Measurements from ENCODE around the gene NCKAP1. TPM values are rescaled to one million over a fixed set of nuclear protein-coding genes. Genes with fewer than 3 reads are reported as not detected.

NCKAP1 gene
- total and polyA plus RNA-seq, 2 of the 4 experiments (the other 2 are of a cell fraction), result 91.1 to 160 TPM

DNA sequence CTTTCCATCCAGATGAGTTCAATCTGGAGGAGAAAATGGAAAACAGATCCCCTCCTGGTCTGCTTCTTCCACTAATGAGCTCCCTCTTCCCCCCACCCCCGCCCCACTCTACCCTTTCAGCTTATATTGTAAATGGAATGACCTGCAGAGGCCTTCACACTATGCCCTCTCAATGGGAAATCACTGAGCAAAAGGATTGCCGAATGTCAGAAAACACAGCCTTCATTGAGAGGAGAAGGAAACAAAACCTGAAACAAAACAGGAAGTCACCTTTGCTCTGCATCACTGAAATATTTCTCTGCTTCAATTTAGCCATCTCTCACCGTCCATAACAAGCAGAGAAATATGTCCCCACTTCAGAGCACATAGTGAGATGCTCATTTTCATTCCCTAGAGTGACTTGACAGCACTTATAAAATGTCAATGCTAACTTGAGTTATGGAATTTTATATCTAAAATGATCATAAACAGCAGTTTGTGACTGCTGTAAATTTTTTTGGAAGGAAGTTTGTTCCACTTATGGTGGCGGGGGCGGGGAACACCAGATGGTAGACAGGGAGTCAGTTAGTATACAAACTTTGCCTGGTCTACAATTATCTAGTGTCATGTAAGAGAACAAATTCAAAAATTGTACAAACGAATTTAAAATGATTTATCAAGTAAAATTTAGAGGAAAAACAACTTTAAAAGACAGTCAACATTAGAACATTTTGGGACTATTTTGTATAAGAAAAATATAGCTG, 170.0 kb downstream of the NCKAP1 start:
- WGBS, 2 experiments (ENCODE audit: extremely low coverage in 2 of 2, insufficient read length in 1 of 2), result no CpG with 5 or more reads among the region's 6 CpGs
- H3K9me3 ChIP-seq (ENCODE audit: control insufficient read depth, insufficient read depth, low read length), result no peaks in the 10 kb centered on the region
- intact Hi-C loops (cut with micrococcal nuclease), result no loop called here
- H4K5ac ChIP-seq (ENCODE audit: low read depth, low read length), result no peak overlapping the region
- no peak overlapping the region for H2AFZ ChIP-seq (replicated peaks; ENCODE audit: low read length, poor library complexity)
- H3K4ac ChIP-seq (ENCODE audit: low read depth, low read length), result no peak overlapping the region
- H3K79me1 ChIP-seq (ENCODE audit: low read depth in 1 of 2, low read length in 2 of 2), result no peaks in the 10 kb centered on the region
- ATAC-seq (ENCODE audit: low read depth), result no peak
- no peak overlapping the region for H3K18ac ChIP-seq (ENCODE audit: low read depth, low read length)
- no peak overlapping the region for H2AK9ac ChIP-seq (replicated peaks; ENCODE audit: low read depth, low read length, poor library complexity)
- no peak overlapping the region for H3K4me3 ChIP-seq (ENCODE audit: insufficient read depth, low read depth, low read length)
- no peak overlapping the region for H2BK5ac ChIP-seq (ENCODE audit: low read depth, low read length, poor library complexity, severe bottlenecking)
- no peak overlapping the region for H2BK20ac ChIP-seq (ENCODE audit: low read depth, low read length)
- ChIA-PET POLR2A (ENCODE audit: unreplicated experiment) (no interaction called here), CTCF (interaction anchor here (1.1 kb wide), 1 partner anchor 11 kb away, joined by 3 read pairs; no protein-coding TSS in a partner anchor)
- H2BK15ac ChIP-seq (ENCODE audit: low read depth, low read length), result no peak overlapping the region
- peaks cover 3% of the 10 kb centered on the region; the same call in 1 of the 2 replicates for H3K4me1 ChIP-seq (ENCODE audit: control insufficient read depth, insufficient read depth, low read length)
- 0 out of 2 replicates have a peak, but pooled peaks cover 4% of the 10 kb centered on the region for H3K9me1 ChIP-seq (ENCODE audit: insufficient read depth, low read length)
- no peak overlapping the region for H4K91ac ChIP-seq (ENCODE audit: insufficient read depth, low read depth, low read length)
- BruUV-seq (replicated peaks), result no TSS peak
- in situ Hi-C loops (cut with MboI; ENCODE audit: low sequenced_read_pairs), result no loop called here
- H2AK5ac ChIP-seq (ENCODE audit: low read depth, low read length), result no peak overlapping the region
- no peak overlapping the region for H4K8ac ChIP-seq (ENCODE audit: low read depth in 2 of 2, low read length in 2 of 2)
- H3K56ac ChIP-seq (ENCODE audit: extremely low read depth, insufficient read depth, low read length), result no peak overlapping the region
- H3K36me3 ChIP-seq (ENCODE audit: control insufficient read depth, insufficient read depth, low read length), result no peaks in the 10 kb centered on the region
- no peak overlapping the region for H3K4me2 ChIP-seq (ENCODE audit: low read depth, low read length)
- dilution Hi-C loops (cut with HindIII; ENCODE audit: low sequenced_read_pairs, unreplicated experiment), result no loop called here
- no peak overlapping the region for H3K9ac ChIP-seq (ENCODE audit: low read depth, low read length)
- no peak overlapping the region for H3K23ac ChIP-seq (ENCODE audit: low read depth, low read length)
- no peaks in the 10 kb centered on the region for H4K20me1 ChIP-seq (ENCODE audit: insufficient read depth, low read length)
- no peak overlapping the region for H3K14ac ChIP-seq (replicated peaks; ENCODE audit: low read depth, low read length)
- H3K27ac ChIP-seq (ENCODE audit: insufficient read depth, low read length), result no peak overlapping the region
- no peak for DNase-seq
- H3K27me3 ChIP-seq (ENCODE audit: control insufficient read depth, insufficient read depth, low read length), result no peaks in the 10 kb centered on the region
- no peak overlapping the region for H2BK120ac ChIP-seq (ENCODE audit: low read depth, low read length)
- TF ChIP-seq, protein P1, sequence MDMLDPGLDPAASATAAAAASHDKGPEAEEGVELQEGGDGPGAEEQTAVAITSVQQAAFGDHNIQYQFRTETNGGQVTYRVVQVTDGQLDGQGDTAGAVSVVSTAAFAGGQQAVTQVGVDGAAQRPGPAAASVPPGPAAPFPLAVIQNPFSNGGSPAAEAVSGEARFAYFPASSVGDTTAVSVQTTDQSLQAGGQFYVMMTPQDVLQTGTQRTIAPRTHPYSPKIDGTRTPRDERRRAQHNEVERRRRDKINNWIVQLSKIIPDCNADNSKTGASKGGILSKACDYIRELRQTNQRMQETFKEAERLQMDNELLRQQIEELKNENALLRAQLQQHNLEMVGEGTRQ (IDR thresholded peaks at IDR 0.05; ENCODE audit: low read depth, low read length), result no peak
- no peak for TF ChIP-seq POLR2A (IDR thresholded peaks at IDR 0.05; ENCODE audit: low read depth, low read length)
- no peak for TF ChIP-seq SMC3 (IDR thresholded peaks at IDR 0.05; ENCODE audit: low read depth, low read length)
- no peak for TF ChIP-seq ELK1 (IDR thresholded peaks at IDR 0.05; ENCODE audit: borderline replicate concordance, low read depth, low read length)
- TF ChIP-seq RAD21 (IDR thresholded peaks at IDR 0.05; ENCODE audit: low read length), result no peak
- no peak for TF ChIP-seq CHD1 (IDR thresholded peaks at IDR 0.05; ENCODE audit: low read depth, low read length)
- TF ChIP-seq MAFK (IDR thresholded peaks at IDR 0.05; ENCODE audit: low read depth, low read length), result no peak
- TF ChIP-seq MAZ (IDR thresholded peaks at IDR 0.05; ENCODE audit: borderline replicate concordance, low read depth, low read length), result no peak
